GM18520 (cell line): Measurements from ENCODE around the gene ZNF771.
"Not testable (repeated sequence)": the region's sequence is repeated elsewhere in the genome, so short reads cannot be mapped to it uniquely, and the experiment has no call there.

Experiments used
- ATAC-seq: cut with Tn5 transposase; IDR thresholded peaks from one replicate; pipeline ENCODE4 v1.9.1; 2021; ENCODE audit not compliant: unreplicated experiment

ZNF771 gene

DNA sequence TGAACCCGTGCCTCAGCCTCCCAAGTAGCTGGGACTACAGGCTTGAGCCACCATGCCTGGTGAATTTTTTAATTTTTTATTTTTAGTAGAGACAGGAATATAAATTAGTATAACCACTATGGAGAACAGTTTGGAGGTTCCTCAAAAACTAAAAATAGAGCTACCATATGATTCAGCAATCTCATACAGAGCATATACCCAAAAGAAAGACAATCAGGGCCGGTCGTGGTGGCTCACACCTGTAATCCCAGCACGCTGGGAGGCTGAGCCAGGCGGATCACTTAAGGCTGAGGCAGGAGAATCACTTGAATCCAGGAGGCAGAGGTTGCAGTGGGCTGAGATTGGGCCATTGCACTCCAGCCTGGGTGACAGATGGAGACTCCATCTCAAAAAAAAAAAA, 54.0 kb downstream of the ZNF771 start:
- not testable (repeated sequence) for ATAC-seq

DNA sequence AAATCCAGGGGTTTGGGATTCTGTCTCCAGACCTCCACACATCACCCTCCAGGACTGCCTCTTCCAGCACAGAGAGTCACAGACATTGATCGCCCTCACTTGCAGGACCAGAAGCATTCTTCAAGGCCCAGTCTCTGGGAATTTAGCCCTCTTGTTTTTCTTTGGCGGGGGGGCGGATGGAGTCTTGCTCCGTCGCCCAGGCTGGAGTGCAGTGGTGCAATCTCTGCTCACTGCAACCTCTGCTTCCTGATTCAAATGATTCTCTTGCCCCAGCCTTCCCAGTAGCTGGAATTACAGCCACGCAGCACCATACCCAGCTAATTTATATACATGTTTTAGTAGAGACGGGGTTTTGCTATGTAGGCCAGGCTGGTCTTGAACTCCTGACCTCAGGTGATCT, 56.7 kb downstream of the ZNF771 start:
- ATAC-seq = no peak
